ENCODE results near the gene LYPD1.

- TF ChIP-seq CTCF (IDR thresholded peaks at IDR 0.05) (no peak), POLR2AphosphoS5 (IDR thresholded peaks at IDR 0.05) (no peak), POLR2A (IDR thresholded peaks at IDR 0.05) (no peak)
Observed at GRCh38 chr2:132668987-132669907, 758 bp downstream of the LYPD1 start.
